ENCODE data around the gene SHC1.

- TF ChIP-seq POLR2A (IDR thresholded peaks at IDR 0.05) (no peak), CTCF (IDR thresholded peaks at IDR 0.05) (no peak)
These were observed 4.4 kb downstream of the SHC1 start for GRCh38 chr1:154966111-154966510.

All from thyroid gland (tissue), 4 donors.